Measurements from ENCODE around the gene AURKAIP1. TPM values are rescaled to one million over a fixed set of nuclear protein-coding genes. Genes with fewer than 3 reads are reported as not detected.

Gene AURKAIP1
- total RNA-seq, 1 donor from 2014 or later: 51.7 TPM

DNA sequence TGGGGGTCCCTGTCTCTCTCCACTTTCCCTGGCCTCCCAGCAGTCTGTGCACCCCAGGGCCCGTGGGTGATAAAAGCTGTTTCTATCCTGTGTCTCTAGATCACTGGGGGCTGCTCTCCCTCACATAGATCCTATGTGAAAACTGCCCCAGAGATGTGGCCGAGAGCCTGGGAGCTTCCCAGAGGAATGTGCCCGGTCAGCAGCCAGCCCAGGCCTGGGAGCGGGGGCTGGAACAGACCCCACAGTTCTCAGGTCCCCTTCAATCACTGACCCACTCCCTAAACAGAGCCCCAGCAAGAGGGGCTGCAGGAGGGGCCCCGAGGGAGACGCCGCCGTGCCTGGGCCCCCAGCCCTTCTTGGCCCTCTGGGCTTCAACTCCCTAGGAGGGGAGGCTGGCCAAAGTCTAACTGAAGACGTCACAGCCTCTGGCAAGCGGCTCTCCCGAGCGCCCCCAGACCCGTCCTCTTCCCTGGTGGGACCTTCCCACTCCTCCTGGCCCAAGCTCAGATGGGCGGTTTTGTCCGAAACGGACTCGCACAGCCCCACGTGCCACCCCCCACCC, 17.1 kb downstream of the AURKAIP1 start:
- Histone ChIP-seq H3K4me1 (ENCODE audit: control insufficient read depth in 3 of 3, insufficient read depth in 3 of 3, low read length in 3 of 3) (peaks cover 39 to 54% (median 46%) of the 10 kb centered on the region in 3 donors), H3K36me3 (ENCODE audit: control insufficient read depth in 3 of 3, insufficient read depth in 3 of 3, low read length in 3 of 3) (peaks cover 0 to 2% (median 0%) of the 10 kb centered on the region in 3 donors), H3K27me3 (ENCODE audit: control insufficient read depth in 3 of 3, insufficient read depth in 3 of 3, low read length in 3 of 3) (peaks cover 0 to 64% (median 32%) of the 10 kb centered on the region in 3 donors)

GRCh38 chr1:1356796-1357401, 18.1 kb downstream of the AURKAIP1 start:
- peaks cover 0 to 2% (median 0%) of the 10 kb centered on the region in 3 donors for H3K36me3 ChIP-seq (ENCODE audit: control insufficient read depth in 3 of 3, insufficient read depth in 3 of 3, low read length in 3 of 3)
- H3K27ac ChIP-seq (ENCODE audit: low read depth, low read length): peak overlapping the region; percentile 77
- no peaks in the 10 kb centered on the region for H3K9me3 ChIP-seq (ENCODE audit: control insufficient read depth in 3 of 3, low read length in 3 of 3)
- peaks cover 0 to 65% (median 32%) of the 10 kb centered on the region in 3 donors for H3K27me3 ChIP-seq (ENCODE audit: control insufficient read depth in 3 of 3, insufficient read depth in 3 of 3, low read length in 3 of 3)
- peaks cover 45 to 61% (median 53%) of the 10 kb centered on the region in 3 donors for H3K4me1 ChIP-seq (ENCODE audit: control insufficient read depth in 3 of 3, insufficient read depth in 3 of 3, low read length in 3 of 3)
- H3K4me3 ChIP-seq (ENCODE audit: low read length in 3 of 3): peak overlapping the region; percentile 52 to 69 (median 61)
- H3K9ac ChIP-seq (ENCODE audit: low read depth in 1 of 3, low read length in 3 of 3): peak overlapping the region; percentile 45 to 74 (median 72)

More for the DNA sequence above, 17.1 kb downstream of the AURKAIP1 start:
- peak overlapping the region; percentile 37 to 69 (median 56) for H3K4me3 ChIP-seq (ENCODE audit: low read length in 3 of 3)
- no peaks in the 10 kb centered on the region for H3K9me3 ChIP-seq (ENCODE audit: control insufficient read depth in 3 of 3, low read length in 3 of 3)
- H3K27ac ChIP-seq (ENCODE audit: low read depth, low read length): peak overlapping the region; percentile 77
- peak overlapping the region; percentile 62 to 79 (median 74) for H3K9ac ChIP-seq (ENCODE audit: low read depth in 1 of 3, low read length in 3 of 3)

DNA sequence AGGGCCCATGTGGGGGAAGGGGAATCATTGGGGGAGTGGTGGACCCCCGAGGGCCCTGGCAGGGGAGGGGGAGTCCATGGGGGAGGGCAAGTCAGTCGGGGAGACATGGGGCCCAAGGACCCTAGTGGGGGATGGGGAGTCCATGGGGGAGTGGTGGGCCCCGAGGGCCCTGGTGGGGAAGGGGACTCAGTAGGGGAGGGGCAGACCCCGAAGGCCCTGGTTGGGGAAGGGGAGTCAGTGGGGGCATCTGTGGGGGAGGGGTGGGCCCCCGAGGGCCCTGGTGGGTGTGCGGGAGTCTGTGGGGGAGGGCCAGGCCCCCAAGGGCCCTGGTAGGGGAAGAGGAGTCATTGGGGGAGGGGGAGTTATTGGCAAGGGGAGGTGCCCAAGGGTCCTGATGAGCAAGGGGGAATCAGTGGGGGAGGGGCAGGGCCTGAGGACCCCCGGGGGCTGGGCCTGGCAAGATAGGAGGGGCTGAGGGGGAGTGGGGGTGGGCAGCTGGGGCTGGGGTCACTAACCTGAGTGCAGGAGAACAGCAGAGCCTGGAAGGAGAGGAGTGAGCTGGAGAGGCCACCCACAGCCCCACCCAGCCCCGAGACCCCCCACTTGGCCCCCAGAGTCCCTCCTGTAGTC, 18.7 kb downstream of the AURKAIP1 start:
- Histone ChIP-seq H3K4me3 (ENCODE audit: low read length in 3 of 3) (peak overlapping the region; percentile 52 to 69 (median 61)), H3K27ac (ENCODE audit: low read depth, low read length) (no peak overlapping the region), H3K4me1 (ENCODE audit: control insufficient read depth in 3 of 3, insufficient read depth in 3 of 3, low read length in 3 of 3) (peaks cover 50 to 61% (median 53%) of the 10 kb centered on the region in 3 donors), H3K27me3 (ENCODE audit: control insufficient read depth in 3 of 3, insufficient read depth in 3 of 3, low read length in 3 of 3) (peaks cover 0 to 59% (median 32%) of the 10 kb centered on the region in 3 donors), H3K36me3 (ENCODE audit: control insufficient read depth in 3 of 3, insufficient read depth in 3 of 3, low read length in 3 of 3) (peaks cover 0 to 2% (median 0%) of the 10 kb centered on the region in 3 donors), H3K9me3 (ENCODE audit: control insufficient read depth in 3 of 3, low read length in 3 of 3) (no peaks in the 10 kb centered on the region), H3K9ac (ENCODE audit: low read depth in 1 of 3, low read length in 3 of 3) (no peak overlapping the region)

- Histone ChIP-seq H3K36me3 (ENCODE audit: control insufficient read depth in 3 of 3, insufficient read depth in 3 of 3, low read length in 3 of 3) (peaks cover 0 to 2% (median 0%) of the 10 kb centered on the region in 3 donors), H3K4me3 (ENCODE audit: low read length in 3 of 3) (no peak overlapping the region), H3K4me1 (ENCODE audit: control insufficient read depth in 3 of 3, insufficient read depth in 3 of 3, low read length in 3 of 3) (peaks cover 41 to 53% (median 45%) of the 10 kb centered on the region in 3 donors), H3K27ac (ENCODE audit: low read depth, low read length) (no peak overlapping the region), H3K9ac (ENCODE audit: low read depth in 1 of 3, low read length in 3 of 3) (no peak overlapping the region), H3K27me3 (ENCODE audit: control insufficient read depth in 3 of 3, insufficient read depth in 3 of 3, low read length in 3 of 3) (peaks cover 0 to 50% (median 26%) of the 10 kb centered on the region in 3 donors), H3K9me3 (ENCODE audit: control insufficient read depth in 3 of 3, low read length in 3 of 3) (no peaks in the 10 kb centered on the region)
Observed at GRCh38 chr1:1355416-1355815, 19.6 kb downstream of the AURKAIP1 start.

DNA sequence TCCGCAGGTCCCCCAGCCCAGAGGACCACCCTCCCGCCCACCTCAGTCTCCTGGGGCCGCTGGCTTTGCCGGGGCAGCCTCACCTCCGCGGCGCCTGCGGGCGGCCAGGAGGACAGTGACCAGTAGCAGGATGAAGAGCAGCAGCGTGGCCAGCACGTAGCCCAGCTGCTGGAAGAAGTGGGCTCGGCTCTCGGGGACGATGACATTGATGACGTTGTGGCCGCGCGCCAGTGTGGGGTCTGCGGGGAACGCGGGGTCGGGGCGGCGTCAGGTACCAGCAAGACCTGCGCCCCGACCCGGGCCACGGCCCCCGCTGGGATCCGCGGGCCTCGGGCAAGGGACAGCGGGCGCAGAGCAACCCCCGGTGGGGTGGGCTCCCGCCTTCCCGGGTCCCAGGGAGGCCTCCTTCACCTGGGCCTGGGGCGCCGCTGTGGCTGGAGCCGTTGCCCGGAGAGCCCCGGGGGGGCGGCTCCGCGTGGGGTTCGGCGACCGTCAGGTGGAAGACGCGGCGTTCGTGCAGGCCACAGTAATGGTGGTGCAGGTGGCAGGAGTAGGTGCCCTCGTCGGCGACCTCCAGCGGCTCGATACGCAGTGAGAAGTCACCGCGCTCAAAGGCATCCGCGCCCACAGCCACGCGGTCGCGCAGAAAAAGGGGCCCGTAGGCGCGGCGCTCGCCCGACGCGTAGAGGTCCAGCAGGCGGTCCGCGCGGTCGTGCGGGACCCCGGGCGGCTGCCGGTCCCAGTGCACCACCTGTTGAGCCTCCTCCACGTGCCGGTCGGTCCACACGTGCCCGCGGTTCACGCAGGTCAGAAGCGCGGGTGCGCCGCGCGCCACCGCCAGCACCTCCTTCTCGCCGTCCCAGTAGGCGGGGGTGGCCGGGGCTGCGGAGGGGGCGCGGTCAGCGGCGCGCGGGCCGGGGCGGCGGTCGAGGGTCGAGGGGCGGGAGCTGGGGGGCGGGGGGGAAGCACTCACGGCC, 20.4 kb downstream of the AURKAIP1 start:
- peaks cover 0 to 47% (median 26%) of the 10 kb centered on the region in 3 donors for H3K27me3 ChIP-seq (ENCODE audit: control insufficient read depth in 3 of 3, insufficient read depth in 3 of 3, low read length in 3 of 3)
- H3K36me3 ChIP-seq (ENCODE audit: control insufficient read depth in 3 of 3, insufficient read depth in 3 of 3, low read length in 3 of 3): peaks cover 0 to 2% (median 0%) of the 10 kb centered on the region in 3 donors
- H3K9ac ChIP-seq (ENCODE audit: low read depth in 1 of 3, low read length in 3 of 3): no peak overlapping the region
- no peak overlapping the region for H3K27ac ChIP-seq (ENCODE audit: low read depth, low read length)
- peaks cover 35 to 45% (median 38%) of the 10 kb centered on the region in 3 donors for H3K4me1 ChIP-seq (ENCODE audit: control insufficient read depth in 3 of 3, insufficient read depth in 3 of 3, low read length in 3 of 3)
- no peaks in the 10 kb centered on the region for H3K9me3 ChIP-seq (ENCODE audit: control insufficient read depth in 3 of 3, low read length in 3 of 3)
- H3K4me3 ChIP-seq (ENCODE audit: low read length in 3 of 3): no peak overlapping the region

GRCh38 chr1:1353389-1354151, 21.4 kb downstream of the AURKAIP1 start:
- H3K4me1 ChIP-seq (ENCODE audit: control insufficient read depth in 3 of 3, insufficient read depth in 3 of 3, low read length in 3 of 3): peaks cover 31 to 35% (median 33%) of the 10 kb centered on the region in 3 donors
- H3K9me3 ChIP-seq (ENCODE audit: control insufficient read depth in 3 of 3, low read length in 3 of 3): no peaks in the 10 kb centered on the region
- no peak overlapping the region for H3K4me3 ChIP-seq (ENCODE audit: low read length in 3 of 3)
- peaks cover 0 to 2% (median 0%) of the 10 kb centered on the region in 3 donors for H3K36me3 ChIP-seq (ENCODE audit: control insufficient read depth in 3 of 3, insufficient read depth in 3 of 3, low read length in 3 of 3)
- H3K9ac ChIP-seq (ENCODE audit: low read depth in 1 of 3, low read length in 3 of 3): peak overlapping the region in 1 of 3 donors; percentile 45
- H3K27me3 ChIP-seq (ENCODE audit: control insufficient read depth in 3 of 3, insufficient read depth in 3 of 3, low read length in 3 of 3): peaks cover 0 to 38% (median 24%) of the 10 kb centered on the region in 3 donors
- no peak overlapping the region for H3K27ac ChIP-seq (ENCODE audit: low read depth, low read length)

- Histone ChIP-seq H3K4me1 (ENCODE audit: control insufficient read depth in 3 of 3, insufficient read depth in 3 of 3, low read length in 3 of 3) (peaks cover 35 to 36% (median 35%) of the 10 kb centered on the region in 3 donors), H3K9me3 (ENCODE audit: control insufficient read depth in 3 of 3, low read length in 3 of 3) (no peaks in the 10 kb centered on the region), H3K9ac (ENCODE audit: low read depth in 1 of 3, low read length in 3 of 3) (peak overlapping the region in 1 of 3 donors; percentile 33), H3K27me3 (ENCODE audit: control insufficient read depth in 3 of 3, insufficient read depth in 3 of 3, low read length in 3 of 3) (peaks cover 0 to 36% (median 22%) of the 10 kb centered on the region in 3 donors), H3K27ac (ENCODE audit: low read depth, low read length) (no peak overlapping the region), H3K36me3 (ENCODE audit: control insufficient read depth in 3 of 3, insufficient read depth in 3 of 3, low read length in 3 of 3) (peaks cover 0 to 2% (median 0%) of the 10 kb centered on the region in 3 donors), H3K4me3 (ENCODE audit: low read length in 3 of 3) (no peak overlapping the region)
Observed at GRCh38 chr1:1352786-1353388, 22.1 kb downstream of the AURKAIP1 start.

DNA sequence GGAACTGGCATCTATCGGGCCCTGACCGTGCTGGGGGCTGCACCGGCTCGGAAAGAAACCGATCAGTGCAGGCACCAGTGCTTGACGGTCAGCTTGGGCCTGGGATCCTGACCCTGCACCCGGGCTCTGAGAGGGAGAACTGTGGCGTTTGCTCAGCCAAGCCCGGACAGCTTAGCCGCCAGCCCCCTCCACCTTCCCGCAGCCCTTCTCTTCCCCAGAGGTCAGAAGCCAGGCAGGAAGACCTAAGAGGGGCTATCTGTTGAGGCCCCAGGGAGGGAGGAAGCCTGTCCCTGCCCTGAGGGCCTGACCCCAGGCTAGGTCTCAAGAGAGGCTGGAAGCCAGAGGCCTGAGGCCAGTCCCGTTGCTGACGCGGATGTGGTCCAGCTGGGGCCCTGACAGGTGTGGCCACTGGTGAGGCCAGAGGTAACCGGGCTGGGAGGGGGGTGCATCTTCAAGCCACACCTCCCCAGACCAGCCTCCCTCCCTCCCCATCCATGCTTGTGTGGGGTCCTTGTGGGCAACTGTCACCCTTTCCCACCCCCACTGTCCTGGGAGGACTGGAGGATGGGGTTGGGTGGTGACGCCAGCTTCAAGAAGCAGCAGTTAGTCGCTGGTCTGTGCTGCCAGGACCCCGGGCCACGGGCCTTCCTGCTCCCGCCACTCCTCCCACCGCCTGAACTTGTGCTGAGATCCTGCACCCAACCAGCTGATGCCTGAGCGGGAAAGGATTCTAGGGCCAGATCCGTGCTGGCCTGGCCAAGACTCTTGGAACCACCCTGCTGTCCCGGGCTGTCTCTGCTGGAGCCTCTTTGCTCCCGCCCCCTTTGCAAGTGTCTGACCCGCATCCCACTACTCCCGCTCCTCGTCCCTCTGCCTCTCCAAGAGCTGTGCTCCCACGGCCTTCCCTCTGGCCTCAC, 23.2 kb downstream of the AURKAIP1 start:
- peaks cover 0 to 2% (median 0%) of the 10 kb centered on the region in 3 donors for H3K36me3 ChIP-seq (ENCODE audit: control insufficient read depth in 3 of 3, insufficient read depth in 3 of 3, low read length in 3 of 3)
- no peaks in the 10 kb centered on the region for H3K9me3 ChIP-seq (ENCODE audit: control insufficient read depth in 3 of 3, low read length in 3 of 3)
- H3K9ac ChIP-seq (ENCODE audit: low read depth in 1 of 3, low read length in 3 of 3): peak overlapping the region in 1 of 3 donors; percentile 33
- H3K27ac ChIP-seq (ENCODE audit: low read depth, low read length): peak overlapping the region; percentile 48
- H3K4me1 ChIP-seq (ENCODE audit: control insufficient read depth in 3 of 3, insufficient read depth in 3 of 3, low read length in 3 of 3): peaks cover 39 to 43% (median 40%) of the 10 kb centered on the region in 3 donors
- peak overlapping the region in 2 of 3 donors; percentile 35 to 45 for H3K4me3 ChIP-seq (ENCODE audit: low read length in 3 of 3)
- peaks cover 0 to 25% (median 17%) of the 10 kb centered on the region in 3 donors for H3K27me3 ChIP-seq (ENCODE audit: control insufficient read depth in 3 of 3, insufficient read depth in 3 of 3, low read length in 3 of 3)
